Measurements from ENCODE around the gene CEMIP2. TPM values are rescaled to one million over a fixed set of nuclear protein-coding genes. Genes with fewer than 3 reads are reported as not detected.
A peak's percentile ranks its signal among the peaks of the same experiment; 100 is the strongest.

The CEMIP2 gene
- total and polyA plus RNA-seq, 2 donors (not counting 1 experiment from before 2014, with no cell fraction given) = 35.1 to 45.6 TPM

- Histone ChIP-seq H3K4me3 (replicated peaks in 1 of 4; ENCODE audit: control extremely low read depth in 1 of 4, insufficient read depth in 1 of 4, low read depth in 3 of 4, low read length in 4 of 4) (no peak overlapping the region), H3K9ac (ENCODE audit: insufficient read depth, low read length) (no peak overlapping the region), H3K79me2 (ENCODE audit: control insufficient read depth, insufficient read depth, low read length) (no peaks in the 10 kb centered on the region), H3K27ac (ENCODE audit: insufficient read depth, low read length) (no peak overlapping the region), H3K9me3 (ENCODE audit: control insufficient read depth, insufficient read depth, low read depth, low read length) (no peaks in the 10 kb centered on the region), H3K36me3 (ENCODE audit: control insufficient read depth, insufficient read depth, low read length) (no peaks in the 10 kb centered on the region), H2AFZ (ENCODE audit: low read length) (no peak overlapping the region), H4K20me1 (ENCODE audit: control insufficient read depth, extremely low read depth, insufficient read depth, low read length) (no peaks in the 10 kb centered on the region), H3K4me1 (ENCODE audit: control insufficient read depth, extremely low read depth, insufficient read depth, low read length) (no peaks in the 10 kb centered on the region), H3K27me3 (ENCODE audit: control insufficient read depth, insufficient read depth, low read length) (no peaks in the 10 kb centered on the region), H3K4me2 (ENCODE audit: extremely low read depth, insufficient read depth, low read length) (no peak overlapping the region)
- no peak for DNase-seq (ENCODE audit: low read depth in 2 of 2)
- TF ChIP-seq EZH2 (IDR thresholded peaks at IDR 0.05; ENCODE audit: low read length, missing control alignments) (no peak), CTCF (conservative IDR thresholded peaks at IDR 0.05 in 1 of 2, IDR thresholded peaks at IDR 0.05 in 1 of 2; ENCODE audit: low read depth in 1 of 2, low read length in 2 of 2) (no peak)
Observed at GRCh38 chr9:71664566-71664965, 103.7 kb downstream of the CEMIP2 start.

- Histone ChIP-seq H3K4me2 (ENCODE audit: extremely low read depth, insufficient read depth, low read length) (no peak overlapping the region), H3K27me3 (ENCODE audit: control insufficient read depth, insufficient read depth, low read length) (no peaks in the 10 kb centered on the region), H3K9me3 (ENCODE audit: control insufficient read depth, insufficient read depth, low read depth, low read length) (no peaks in the 10 kb centered on the region), H3K4me1 (ENCODE audit: control insufficient read depth, extremely low read depth, insufficient read depth, low read length) (no peaks in the 10 kb centered on the region), H3K4me3 (replicated peaks in 1 of 4; ENCODE audit: control extremely low read depth in 1 of 4, insufficient read depth in 1 of 4, low read depth in 3 of 4, low read length in 4 of 4) (no peak overlapping the region), H3K36me3 (ENCODE audit: control insufficient read depth, insufficient read depth, low read length) (no peaks in the 10 kb centered on the region), H4K20me1 (ENCODE audit: control insufficient read depth, extremely low read depth, insufficient read depth, low read length) (no peaks in the 10 kb centered on the region), H2AFZ (ENCODE audit: low read length) (no peak overlapping the region), H3K27ac (ENCODE audit: insufficient read depth, low read length) (no peak overlapping the region), H3K9ac (ENCODE audit: insufficient read depth, low read length) (no peak overlapping the region), H3K79me2 (ENCODE audit: control insufficient read depth, insufficient read depth, low read length) (no peaks in the 10 kb centered on the region)
- TF ChIP-seq CTCF (conservative IDR thresholded peaks at IDR 0.05 in 1 of 2, IDR thresholded peaks at IDR 0.05 in 1 of 2; ENCODE audit: low read depth in 1 of 2, low read length in 2 of 2) (no peak), EZH2 (IDR thresholded peaks at IDR 0.05; ENCODE audit: low read length, missing control alignments) (no peak)
- peak; percentile 21 to 70 for DNase-seq (ENCODE audit: low read depth in 2 of 2)
Observed at GRCh38 chr9:71663931-71664459, 104.3 kb downstream of the CEMIP2 start.

- H3K9ac ChIP-seq (ENCODE audit: insufficient read depth, low read length) = no peak overlapping the region
- H2AFZ ChIP-seq (ENCODE audit: low read length) = no peak overlapping the region
- H3K79me2 ChIP-seq (ENCODE audit: control insufficient read depth, insufficient read depth, low read length) = no peaks in the 10 kb centered on the region
- H3K9me3 ChIP-seq (ENCODE audit: control insufficient read depth, insufficient read depth, low read depth, low read length) = no peaks in the 10 kb centered on the region
- no peaks in the 10 kb centered on the region for H3K36me3 ChIP-seq (ENCODE audit: control insufficient read depth, insufficient read depth, low read length)
- H3K4me3 ChIP-seq (replicated peaks in 1 of 4; ENCODE audit: control extremely low read depth in 1 of 4, insufficient read depth in 1 of 4, low read depth in 3 of 4, low read length in 4 of 4) = no peak overlapping the region
- TF ChIP-seq EZH2 (IDR thresholded peaks at IDR 0.05; ENCODE audit: low read length, missing control alignments) = no peak
- no peak overlapping the region for H3K27ac ChIP-seq (ENCODE audit: insufficient read depth, low read length)
- no peaks in the 10 kb centered on the region for H3K4me1 ChIP-seq (ENCODE audit: control insufficient read depth, extremely low read depth, insufficient read depth, low read length)
- H3K4me2 ChIP-seq (ENCODE audit: extremely low read depth, insufficient read depth, low read length) = no peak overlapping the region
- peak in 1 of 2 donors; percentile 59 for DNase-seq (ENCODE audit: low read depth in 2 of 2)
- H3K27me3 ChIP-seq (ENCODE audit: control insufficient read depth, insufficient read depth, low read length) = no peaks in the 10 kb centered on the region
- no peaks in the 10 kb centered on the region for H4K20me1 ChIP-seq (ENCODE audit: control insufficient read depth, extremely low read depth, insufficient read depth, low read length)
Observed at GRCh38 chr9:71663216-71663615, 105.1 kb downstream of the CEMIP2 start.

Measured in fibroblast of lung (primary cell).